HEK293 (cell line): ENCODE data around the gene FZR1.

Experiments used
- CTCF ChIP-seq: fragments of 450-650 bp; formaldehyde crosslinking; IDR thresholded peaks from 2 replicates; pipeline ENCODE4 v1.5.1; 2016; ENCODE audit warnings: missing biosample characterization, missing genetic modification characterization
- HOXC10 ChIP-seq: sonication (generic); formaldehyde crosslinking; IDR thresholded peaks from 2 replicates; pipeline ENCODE4 v1.8.1; 2023; ENCODE audit warnings: mild to moderate bottlenecking, missing genetic modification reagents
- PBX3 ChIP-seq: sonication (generic); formaldehyde crosslinking; IDR thresholded peaks from 2 replicates; pipeline ENCODE4 v1.8.1; 2022; ENCODE audit warnings: mild to moderate bottlenecking, moderate library complexity, missing genetic modification reagents
- SP3 ChIP-seq: fragments of 450-650 bp; formaldehyde crosslinking; IDR thresholded peaks from 2 replicates; pipeline ENCODE4 v1.5.1; 2016; ENCODE audit warnings: missing biosample characterization, missing genetic modification characterization
- ZEB2 ChIP-seq: fragments of 450-650 bp; formaldehyde crosslinking; IDR thresholded peaks from 2 replicates; pipeline ENCODE4 v1.5.1; 2016; ENCODE audit warnings: missing biosample characterization, missing genetic modification characterization
- ZFP3 ChIP-seq: fragments of 450-650 bp; formaldehyde crosslinking; IDR thresholded peaks from 2 replicates; pipeline ENCODE4 v1.5.1; 2016; ENCODE audit warnings: low read depth, missing biosample characterization, missing genetic modification characterization
- ZNF274 ChIP-seq, 2 experiments: fragments of 200-500 bp in 1 of 2; fragments of 450-650 bp in 1 of 2; sonication (Bioruptor generic) in 1 of 2; formaldehyde crosslinking in 1 of 2; IDR thresholded peaks; 2 replicates each; pipeline versions ENCODE4 v1.5.1 to v1.6.1; 2014 to 2016; ENCODE audit warnings: borderline replicate concordance in 1 of 2, inconsistent platforms in 1 of 2, low read length in 1 of 2, missing biosample characterization in 1 of 2, missing genetic modification characterization in 1 of 2

GRCh38 chr19:3530389-3530788 is 24.3 kb downstream of the FZR1 start:
- TF ChIP-seq ZFP3 (tag by site-specific recombination) (no peak), PBX3 (CRISPR knock-in tag) (no peak), ZEB2 (no peak), SP3 (no peak), ZNF274 (IDR thresholded peaks at IDR 0.05; ENCODE audit: low read length) (no peak), ZNF274 (tag by site-specific recombination; IDR thresholded peaks at IDR 0.05; ENCODE audit: borderline replicate concordance) (no peak), CTCF (no peak), HOXC10 (CRISPR knock-in tag) (no peak)
